Fibroblast of peridontal ligament (primary cell): ENCODE results near the gene PTPRD.

Source experiments
- DNase-seq: peaks from one replicate; pipeline ENCODE4 v3.0.0-alpha.2; 2010; ENCODE audit errors: extremely low read depth

Gene PTPRD

GRCh38 chr9:8338767-8339510 lies 2273.9 kb downstream of the PTPRD start:
- no peak for DNase-seq

- DNase-seq = peak; percentile 52
Observed at GRCh38 chr9:8337834-8338766, 2274.7 kb downstream of the PTPRD start.

- no peak for DNase-seq
Observed at GRCh38 chr9:8332871-8333270, 2279.9 kb downstream of the PTPRD start.

- DNase-seq = no peak
Observed at GRCh38 chr9:8332331-8332650, 2280.5 kb downstream of the PTPRD start.

GRCh38 chr9:8331507-8332330 lies 2281.1 kb downstream of the PTPRD start:
- peak; percentile 25 for DNase-seq

GRCh38 chr9:8329561-8330283 lies 2283.1 kb downstream of the PTPRD start:
- no peak for DNase-seq

- peak; percentile 75 for DNase-seq
Observed at GRCh38 chr9:8315211-8315610, 2297.6 kb downstream of the PTPRD start.

- DNase-seq = no peak
Observed at GRCh38 chr9:8309258-8309657, 2303.5 kb downstream of the PTPRD start.

GRCh38 chr9:8304720-8305119 lies 2308.1 kb downstream of the PTPRD start:
- no peak for DNase-seq

GRCh38 chr9:8301296-8301695 lies 2311.5 kb downstream of the PTPRD start:
- no peak for DNase-seq

- no peak for DNase-seq
Observed at GRCh38 chr9:8297047-8297446, 2315.8 kb downstream of the PTPRD start.

GRCh38 chr9:8292657-8293056 lies 2320.1 kb downstream of the PTPRD start:
- no peak for DNase-seq

GRCh38 chr9:8289681-8290080 lies 2323.1 kb downstream of the PTPRD start:
- DNase-seq = no peak

GRCh38 chr9:8287970-8288369 lies 2324.8 kb downstream of the PTPRD start:
- no peak for DNase-seq

GRCh38 chr9:8287501-8287900 lies 2325.3 kb downstream of the PTPRD start:
- DNase-seq = no peak

GRCh38 chr9:8284884-8285283 lies 2327.9 kb downstream of the PTPRD start:
- no peak for DNase-seq

- DNase-seq = no peak
Observed at GRCh38 chr9:8282535-8282934, 2330.3 kb downstream of the PTPRD start.

GRCh38 chr9:8280811-8281210 lies 2332.0 kb downstream of the PTPRD start:
- DNase-seq = no peak

- DNase-seq = no peak
Observed at GRCh38 chr9:8278048-8278447, 2334.8 kb downstream of the PTPRD start.

GRCh38 chr9:8270235-8270634 lies 2342.6 kb downstream of the PTPRD start:
- no peak for DNase-seq

- DNase-seq = no peak
Observed at GRCh38 chr9:8268881-8269280, 2343.9 kb downstream of the PTPRD start.
